ENCODE data around the gene GCDH.
A peak's percentile ranks its signal among the peaks of the same experiment; 100 is the strongest.

Gene GCDH

DNA sequence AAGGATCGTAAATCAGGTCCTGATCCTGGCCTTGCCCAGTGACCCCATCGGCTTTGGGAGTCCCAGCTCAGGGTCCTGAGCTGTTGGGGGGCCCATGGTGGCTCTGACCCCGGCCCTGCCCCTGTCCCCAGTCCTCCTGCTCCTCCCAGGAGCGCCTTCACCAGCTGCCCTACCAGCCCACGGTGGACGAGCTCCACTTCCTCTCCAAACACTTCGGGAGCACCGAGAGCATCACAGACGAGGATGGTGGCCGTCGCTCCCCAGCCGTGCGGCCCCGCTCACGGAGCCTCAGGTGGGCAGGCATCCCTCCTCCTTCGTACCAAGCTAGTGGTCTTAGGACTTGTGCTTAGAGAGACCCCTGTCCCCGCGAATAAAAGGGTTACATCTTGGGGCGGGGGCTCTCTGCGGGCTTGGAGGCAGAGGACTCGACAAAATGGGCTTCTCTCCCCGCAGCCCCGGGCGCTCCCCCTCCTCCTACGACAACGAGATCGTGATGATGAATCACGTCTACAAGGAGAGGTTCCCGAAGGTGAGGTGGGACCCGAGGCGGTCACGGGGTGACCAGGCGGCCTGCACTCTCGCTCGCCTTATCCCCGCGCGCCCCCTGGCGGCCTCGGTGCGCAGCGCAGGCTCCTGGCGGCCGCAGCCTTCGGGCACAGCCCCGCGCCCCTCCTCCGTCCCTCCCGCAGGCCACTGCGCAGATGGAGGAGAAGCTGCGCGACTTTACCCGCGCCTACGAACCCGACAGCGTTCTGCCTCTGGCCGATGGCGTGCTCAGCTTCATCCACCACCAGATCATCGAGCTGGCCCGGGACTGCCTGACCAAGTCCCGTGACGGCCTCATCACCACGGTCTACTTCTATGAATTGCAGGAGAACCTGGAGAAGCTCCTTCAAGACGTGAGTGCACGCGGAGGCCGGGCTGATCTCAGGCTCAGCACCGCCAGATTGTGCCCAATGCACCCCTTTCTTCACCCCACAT lies 43.5 kb upstream of the GCDH start:
- Histone ChIP-seq H3K27ac (ENCODE audit: low read length) (no peak overlapping the region), H3K4me3 (ENCODE audit: low read length) (peak overlapping the region; percentile 61), H2AFZ (ENCODE audit: low read depth, low read length) (no peak overlapping the region)

GRCh38 chr19:12856653-12857052 lies 34.3 kb upstream of the GCDH start:
- H3K4me1 ChIP-seq (ENCODE audit: low read length): no peaks in the 10 kb centered on the region
- H3K36me3 ChIP-seq (replicated peaks; ENCODE audit: low read depth, low read length): peaks cover 12% of the 10 kb centered on the region
- no peak overlapping the region for H3K4me3 ChIP-seq (ENCODE audit: low read length)

More for the DNA sequence above, 43.5 kb upstream of the GCDH start:
- TF ChIP-seq CTCF (IDR thresholded peaks at IDR 0.05; ENCODE audit: low read depth, low read length) (peak; percentile 99), EZH2phosphoT487 (IDR thresholded peaks at IDR 0.05; ENCODE audit: low read depth) (no peak)
- no peaks in the 10 kb centered on the region for H3K27me3 ChIP-seq (ENCODE audit: low read depth, low read length)
- no peaks in the 10 kb centered on the region for H4K20me1 ChIP-seq (ENCODE audit: insufficient read depth, low read length)
- peaks cover 6% of the 10 kb centered on the region for H3K36me3 ChIP-seq (replicated peaks; ENCODE audit: low read depth, low read length)
- peaks cover 7% of the 10 kb centered on the region; the same call in 1 of the 2 replicates for H3K4me1 ChIP-seq (ENCODE audit: low read length)
- H3K9me3 ChIP-seq (ENCODE audit: insufficient read depth, low read length): no peaks in the 10 kb centered on the region
- H3K4me2 ChIP-seq (ENCODE audit: low read length): peak overlapping the region; percentile 85
- H3K9ac ChIP-seq (ENCODE audit: low read length): no peak overlapping the region
- no peaks in the 10 kb centered on the region for H3K79me2 ChIP-seq (ENCODE audit: low read length)

GRCh38 chr19:12858041-12858928 lies 32.7 kb upstream of the GCDH start:
- H3K27ac ChIP-seq (ENCODE audit: low read length): no peak overlapping the region

More at GRCh38 chr19:12856653-12857052, 34.3 kb upstream of the GCDH start:
- Histone ChIP-seq H3K27me3 (ENCODE audit: low read depth, low read length) (no peaks in the 10 kb centered on the region), H4K20me1 (ENCODE audit: insufficient read depth, low read length) (no peaks in the 10 kb centered on the region), H3K9me3 (ENCODE audit: insufficient read depth, low read length) (no peaks in the 10 kb centered on the region), H2AFZ (ENCODE audit: low read depth, low read length) (no peak overlapping the region), H3K9ac (ENCODE audit: low read length) (no peak overlapping the region), H3K27ac (ENCODE audit: low read length) (no peak overlapping the region), H3K4me2 (ENCODE audit: low read length) (no peak overlapping the region), H3K79me2 (ENCODE audit: low read length) (no peaks in the 10 kb centered on the region)
- TF ChIP-seq CTCF (IDR thresholded peaks at IDR 0.05; ENCODE audit: low read depth, low read length) (no peak), EZH2phosphoT487 (IDR thresholded peaks at IDR 0.05; ENCODE audit: low read depth) (no peak)

More at GRCh38 chr19:12858041-12858928, 32.7 kb upstream of the GCDH start:
- peaks cover 12% of the 10 kb centered on the region for H3K36me3 ChIP-seq (replicated peaks; ENCODE audit: low read depth, low read length)
- H3K4me1 ChIP-seq (ENCODE audit: low read length): peaks cover 3% of the 10 kb centered on the region
- no peak overlapping the region for H3K4me3 ChIP-seq (ENCODE audit: low read length)
- no peak overlapping the region for H3K4me2 ChIP-seq (ENCODE audit: low read length)
- H3K9me3 ChIP-seq (ENCODE audit: insufficient read depth, low read length): no peaks in the 10 kb centered on the region
- H2AFZ ChIP-seq (ENCODE audit: low read depth, low read length): no peak overlapping the region
- no peak overlapping the region for H3K9ac ChIP-seq (ENCODE audit: low read length)
- TF ChIP-seq EZH2phosphoT487 (IDR thresholded peaks at IDR 0.05; ENCODE audit: low read depth) (no peak), CTCF (IDR thresholded peaks at IDR 0.05; ENCODE audit: low read depth, low read length) (no peak)
- no peaks in the 10 kb centered on the region for H3K79me2 ChIP-seq (ENCODE audit: low read length)
- H4K20me1 ChIP-seq (ENCODE audit: insufficient read depth, low read length): no peaks in the 10 kb centered on the region
- H3K27me3 ChIP-seq (ENCODE audit: low read depth, low read length): no peaks in the 10 kb centered on the region

All from OCI-LY3 (cell line).